GM18907 (cell line): ENCODE results near the gene HEY2.
A peak's percentile ranks its signal among the peaks of the same experiment; 100 is the strongest.

ENCODE experiments used
- ATAC-seq: cut with Tn5 transposase; IDR thresholded peaks from one replicate; pipeline ENCODE4 v1.9.1; 2021; ENCODE audit warnings: mild to moderate bottlenecking, moderate library complexity; ENCODE audit not compliant: unreplicated experiment

HEY2 gene

DNA sequence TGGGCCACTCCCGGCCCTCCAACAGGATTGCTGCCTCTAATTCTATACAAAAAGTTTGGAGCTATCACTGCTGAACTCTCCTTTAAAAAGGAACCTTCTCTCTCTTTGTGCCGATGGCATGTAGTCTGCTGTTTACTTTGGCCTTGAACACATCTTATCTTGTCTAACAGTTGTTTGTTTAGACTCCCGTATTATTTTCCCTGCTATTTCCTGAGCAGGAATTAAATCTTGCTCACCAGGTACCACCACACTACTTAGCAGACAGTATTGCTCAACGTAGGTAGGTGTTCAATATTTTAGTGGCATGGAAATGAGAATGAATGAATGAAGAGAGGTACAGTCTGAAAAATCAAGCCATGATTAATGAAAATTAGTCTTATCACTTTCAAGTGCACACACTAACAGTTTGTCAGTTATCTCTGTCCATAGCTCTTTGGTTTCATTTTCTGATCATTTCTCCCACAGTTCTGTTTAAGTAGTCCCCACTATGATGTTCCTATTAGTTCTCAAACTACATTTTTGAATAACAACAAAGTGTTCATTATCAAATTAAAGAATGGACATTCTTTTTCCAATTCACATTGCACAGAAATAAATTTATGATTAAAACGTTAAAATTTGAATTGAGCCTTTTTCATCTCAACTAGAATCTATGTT is 6.8 kb upstream of the HEY2 start:
- no peak for ATAC-seq

GRCh38 chr6:125743604-125744003 is 5.8 kb upstream of the HEY2 start:
- ATAC-seq: no peak

GRCh38 chr6:125745281-125746018 is 4.0 kb upstream of the HEY2 start:
- no peak for ATAC-seq

GRCh38 chr6:125746019-125746414 is 3.4 kb upstream of the HEY2 start:
- no peak for ATAC-seq

DNA sequence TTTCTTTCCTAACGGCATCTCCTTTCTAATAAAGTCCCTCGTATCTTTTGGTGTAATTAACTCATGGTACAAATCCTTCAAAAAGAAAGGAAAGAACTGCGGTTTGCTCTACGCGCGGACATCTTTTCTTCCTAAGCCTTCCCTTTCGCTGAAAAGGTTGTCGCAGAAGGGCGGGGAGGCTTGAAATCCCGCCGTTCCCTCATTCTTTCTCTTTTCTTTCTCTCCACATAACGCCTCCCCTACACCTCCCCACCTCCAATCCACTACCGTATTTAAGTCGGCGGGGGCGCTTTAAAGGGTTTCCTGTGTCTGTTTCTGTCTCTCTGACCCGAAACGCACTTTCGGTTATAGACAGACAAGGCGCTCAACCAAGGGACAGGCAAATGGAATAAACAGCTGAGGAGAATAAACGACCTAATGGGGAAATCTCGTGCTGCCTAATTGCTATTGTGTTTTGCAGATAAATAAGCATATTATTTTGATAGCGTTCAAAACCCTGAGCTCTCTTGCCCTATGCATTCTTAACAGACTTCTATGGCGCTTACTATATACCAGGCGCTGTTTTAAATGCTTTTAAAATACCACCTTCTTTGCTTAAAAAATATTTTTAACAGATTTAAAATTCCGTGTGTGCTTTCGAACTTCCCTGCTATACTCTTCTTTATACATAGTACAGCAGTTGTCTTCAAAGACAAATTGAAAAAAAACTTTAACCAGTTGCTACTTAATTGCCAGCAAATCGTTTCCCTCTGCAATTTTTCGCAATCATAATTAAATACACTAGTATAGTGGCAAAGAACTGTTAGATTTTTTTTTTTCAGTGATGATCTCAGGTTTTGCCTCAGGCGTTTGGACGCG is 2.5 kb upstream of the HEY2 start:
- peak; percentile 69 for ATAC-seq

- no peak for ATAC-seq
These were observed 1.6 kb upstream of the HEY2 start for GRCh38 chr6:125747589-125748405.

GRCh38 chr6:125748406-125749172 is 843 bp upstream of the HEY2 start:
- no peak for ATAC-seq

GRCh38 chr6:125749865-125750691 is 646 bp downstream of the HEY2 start:
- no peak for ATAC-seq

DNA sequence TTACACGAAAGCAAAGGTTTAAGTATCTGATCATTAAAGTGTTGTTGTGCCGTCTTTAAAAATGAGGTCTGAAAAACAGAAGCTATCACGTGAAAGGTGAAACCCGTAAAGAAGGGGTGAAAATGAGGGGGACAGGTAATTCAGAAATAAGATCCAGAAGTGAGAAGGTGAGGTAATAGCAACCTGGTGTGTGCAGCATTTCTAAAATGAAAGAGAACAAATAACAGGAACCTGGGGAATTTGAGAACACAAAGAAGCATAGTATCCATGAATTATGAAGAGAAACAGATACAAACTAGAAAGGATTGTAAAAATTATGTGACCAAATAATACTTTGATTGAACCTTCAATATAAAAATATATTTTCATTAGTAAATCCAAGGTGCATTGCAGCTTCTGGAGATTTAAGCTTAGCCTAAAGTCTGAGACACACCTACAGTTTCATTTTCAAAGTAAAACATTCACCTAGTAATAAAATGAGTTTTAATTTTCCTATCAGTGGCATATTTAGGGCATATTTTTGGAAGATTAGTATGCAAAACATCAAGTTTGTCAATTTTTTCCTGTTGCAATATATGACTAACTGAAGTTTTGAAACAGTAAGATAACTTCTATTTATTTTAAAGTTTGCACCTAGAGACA is 1.4 kb downstream of the HEY2 start:
- ATAC-seq: no peak

DNA sequence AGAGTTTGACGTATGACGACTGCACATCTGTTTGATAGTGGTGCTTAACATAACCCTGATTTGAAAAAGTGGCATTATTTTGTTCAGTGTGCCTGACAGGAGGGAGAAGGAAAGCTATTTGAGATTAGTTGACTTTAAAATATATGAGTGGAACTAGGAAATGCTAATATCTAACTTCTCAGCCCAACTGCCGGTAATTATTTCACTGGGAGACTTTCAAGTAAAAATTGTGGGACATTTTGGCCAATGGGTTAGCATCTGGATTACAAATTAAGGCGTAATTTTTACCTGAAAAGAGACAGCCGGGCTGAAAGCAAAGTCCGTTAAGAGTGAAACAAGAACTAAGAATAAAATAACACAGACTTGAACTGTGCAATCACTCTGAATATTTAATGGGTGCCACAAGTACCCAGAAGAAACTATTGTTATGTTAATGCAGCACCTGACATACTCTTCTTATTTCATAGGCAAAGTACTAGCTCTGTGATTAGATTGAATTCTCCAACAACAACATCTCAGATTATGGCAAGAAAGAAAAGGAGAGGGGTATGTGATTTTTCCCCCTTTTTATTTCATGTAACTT is 2.0 kb downstream of the HEY2 start:
- no peak for ATAC-seq

DNA sequence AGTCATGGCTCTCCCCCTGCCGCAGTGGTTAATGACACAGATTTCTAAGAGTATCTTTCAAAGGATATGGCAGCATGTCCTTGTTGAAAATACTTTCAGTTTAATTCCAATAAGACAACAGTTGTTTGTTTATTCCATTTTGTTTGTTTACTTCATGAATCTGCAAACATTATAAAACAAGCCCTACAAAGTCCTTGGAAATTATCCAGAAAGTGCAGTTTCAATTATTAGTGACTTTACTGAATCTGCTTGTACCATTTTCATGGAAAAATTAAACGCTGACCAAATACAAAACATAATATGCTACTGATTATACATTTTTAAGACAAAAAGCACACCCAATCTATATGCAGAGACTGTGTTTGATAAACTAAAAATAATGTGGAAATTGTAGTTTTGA is 3.3 kb downstream of the HEY2 start:
- no peak for ATAC-seq

- ATAC-seq: no peak
These were observed 3.9 kb downstream of the HEY2 start for GRCh38 chr6:125753218-125753936.

- no peak for ATAC-seq
These were observed 4.5 kb downstream of the HEY2 start for GRCh38 chr6:125753937-125754259.

DNA sequence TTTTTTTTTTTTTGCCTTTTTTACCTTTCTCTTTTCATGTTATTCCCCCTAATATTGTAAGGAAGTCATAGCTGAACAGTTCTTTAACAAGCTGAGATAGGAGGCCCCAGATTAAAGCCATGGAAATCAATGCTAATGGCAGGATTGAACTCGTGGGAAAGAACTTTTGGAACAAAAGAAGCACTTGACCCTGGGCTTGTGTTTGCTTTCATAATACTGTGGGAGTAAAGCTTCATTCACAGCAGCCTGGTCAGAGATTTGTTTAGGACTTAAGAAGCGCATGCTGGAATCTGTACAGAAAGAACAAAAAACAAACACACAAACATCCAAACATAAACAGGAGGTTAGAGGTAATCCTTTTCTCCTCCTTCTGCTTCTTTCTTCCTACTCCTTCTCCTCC is 5.1 kb downstream of the HEY2 start:
- no peak for ATAC-seq

DNA sequence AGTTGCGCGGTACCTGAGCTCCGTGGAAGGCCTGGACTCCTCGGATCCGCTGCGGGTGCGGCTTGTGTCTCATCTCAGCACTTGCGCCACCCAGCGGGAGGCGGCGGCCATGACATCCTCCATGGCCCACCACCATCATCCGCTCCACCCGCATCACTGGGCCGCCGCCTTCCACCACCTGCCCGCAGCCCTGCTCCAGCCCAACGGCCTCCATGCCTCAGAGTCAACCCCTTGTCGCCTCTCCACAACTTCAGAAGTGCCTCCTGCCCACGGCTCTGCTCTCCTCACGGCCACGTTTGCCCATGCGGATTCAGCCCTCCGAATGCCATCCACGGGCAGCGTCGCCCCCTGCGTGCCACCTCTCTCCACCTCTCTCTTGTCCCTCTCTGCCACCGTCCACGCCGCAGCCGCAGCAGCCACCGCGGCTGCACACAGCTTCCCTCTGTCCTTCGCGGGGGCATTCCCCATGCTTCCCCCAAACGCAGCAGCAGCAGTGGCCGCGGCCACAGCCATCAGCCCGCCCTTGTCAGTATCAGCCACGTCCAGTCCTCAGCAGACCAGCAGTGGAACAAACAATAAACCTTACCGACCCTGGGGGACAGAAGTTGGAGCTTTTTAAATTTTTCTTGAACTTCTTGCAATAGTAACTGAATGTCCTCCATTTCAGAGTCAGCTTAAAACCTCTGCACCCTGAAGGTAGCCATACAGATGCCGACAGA is 9.9 kb downstream of the HEY2 start:
- ATAC-seq: no peak

- no peak for ATAC-seq
These were observed 10.6 kb downstream of the HEY2 start for GRCh38 chr6:125759959-125760457.

DNA sequence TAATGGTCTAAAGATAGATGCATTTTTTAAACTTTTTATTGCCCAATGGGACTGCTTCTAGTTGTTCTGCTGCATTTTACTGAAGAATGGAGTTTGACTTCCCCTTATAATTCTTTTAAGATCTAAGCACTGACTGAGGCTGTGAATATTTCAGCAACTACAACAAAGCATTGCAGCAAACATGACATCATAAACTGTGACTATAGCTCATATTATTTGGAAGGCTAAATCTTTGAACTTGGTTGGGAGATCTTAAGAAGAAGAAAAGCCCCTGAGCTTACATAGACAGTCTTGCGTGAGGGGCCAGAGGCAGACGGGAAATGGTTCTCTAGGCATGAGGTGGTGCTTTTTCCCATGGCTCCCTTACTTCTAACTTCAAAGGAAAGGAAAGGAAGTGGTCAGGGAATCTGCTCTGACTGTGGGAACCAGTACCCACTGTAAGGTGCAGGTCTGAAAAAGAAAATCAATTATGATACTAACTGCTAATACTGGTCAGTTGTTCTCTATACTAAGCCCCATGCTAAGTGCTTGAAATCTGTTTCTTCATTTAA is 14.8 kb downstream of the HEY2 start:
- no peak for ATAC-seq
